Ovary (tissue), 9 donors: ENCODE data around the gene NDUFAF4. TPM values are rescaled to one million over a fixed set of nuclear protein-coding genes. Genes with fewer than 3 reads are reported as not detected.

Experiments
- DNase-seq, 5 donors: peaks; one replicate each; pipeline ENCODE4 v3.0.0-alpha.2; 2019 to 2020
- H3K27ac ChIP-seq, 2 donors: fragments of 200-600 bp; one replicate each; pipeline versions ENCODE4 v1.5.1 to v1.8.0; 2019 to 2022
- H3K27me3 ChIP-seq: fragments of 200-600 bp; one replicate; pipeline ENCODE4 v1.8.0; 2022
- H3K36me3 ChIP-seq: fragments of 200-600 bp; sonication (generic); one replicate; pipeline ENCODE4 v1.5.1; 2019
- H3K4me1 ChIP-seq: one replicate; pipeline ENCODE4 v1.8.1; 2013; ENCODE audit warnings: mild to moderate bottlenecking, moderate library complexity; ENCODE audit not compliant: insufficient read depth
- H3K4me3 ChIP-seq: fragments of 200-600 bp; sonication (generic); one replicate; pipeline ENCODE4 v1.5.1; 2017
- H3K9me3 ChIP-seq, 2 donors: fragments of 200-600 bp in 1 of 2; sonication (generic) in 1 of 2; one replicate each; pipeline versions ENCODE4 v1.5.1 to v1.8.1; 2013 to 2019; ENCODE audit warnings: mild to moderate bottlenecking in 1 of 2, moderate library complexity in 1 of 2
- CTCF ChIP-seq, 3 donors: fragments of 450-650 bp in 2 of 3; fragments of 200-600 bp in 1 of 3; IDR thresholded peaks; one replicate each; pipeline versions ENCODE4 v1.5.1 to v1.8.0; 2016 to 2022; ENCODE audit warnings: antibody characterized with exemption in 3 of 3, mild to moderate bottlenecking in 1 of 3
- EP300 ChIP-seq: sonication (generic); formaldehyde crosslinking; IDR thresholded peaks from one replicate; pipeline ENCODE4 v1.6.1; 2017; ENCODE audit warnings: antibody characterized with exemption
- POLR2A ChIP-seq: fragments of 450-650 bp; IDR thresholded peaks from one replicate; pipeline ENCODE4 v1.6.1; 2017; ENCODE audit warnings: antibody characterized with exemption, mild to moderate bottlenecking, moderate library complexity
- WGBS, 3 donors: extraction: QIAGEN DNeasy Blood & Tissue Kit in 1 of 3; methylation state at CpG; one replicate each; pipeline versions ENCODE4 v1.1.5 to v1.1.7; 2013 to 2017; 5-methylcytosine and 5-hydroxymethylcytosine counted together
- intact Hi-C, 4 donors: fragments of 100-400 bp; cut with DNase I; formaldehyde crosslinking; loops; one replicate each; pipeline versions ENCODE4 v1.11.0 to v1.15.1; 2022 to 2023
- polyA plus RNA-seq, 2 donors: library from polyadenylated mRNA; stranded (reverse); fragments of 200-250 nt in 1 of 2; fragments of 350-450 nt in 1 of 2; fragmentation: Illumina TruSeq in 1 of 2; extraction: RNeasy Lipid Tissue Mini Kit (QIAGEN cat#74804) in 1 of 2; gene quantifications; one replicate each; pipeline ENCODE4 v1.2.3, GENCODE V29; 2013 to 2014
- total RNA-seq, 7 donors: library from RNA; depleted of rRNA in 2 of 7; stranded (reverse); fragments of >200 nt in 2 of 7; fragmentation: NEBNext Ultra II Directional in 3 of 7; extraction: Animal tissue kit (Norgen Biotek cat#: 25700) in 3 of 7; gene quantifications; one replicate each; pipeline versions ENCODE4 v1.1.0 to v1.2.4, GENCODE V29; 2016 to 2023
- donor health status: DM: no; HTN: no; CAD: no; lungs with moderate emphysema.
- donor health status: DM: no; HTN: no; CAD: no.
- donor health status: Bipolar disorder and iron deficiency.
- donor health status: DM: yes; HTN: yes; CAD: no.
- donor health status: DM: no; HTN: no; CAD: no.
- donor health status: DM: yes; HTN: yes; CAD: no.

The NDUFAF4 gene
- total and polyA plus RNA-seq, 9 donors = 10.3 to 35.5 (median 18.2) TPM

GRCh38 chr6:96929741-96930140, 32.0 kb upstream of the NDUFAF4 start:
- intact Hi-C loops = no loop called here
- WGBS, 3 donors = 29 to 32% (median 31%) methylated on average over 2 of the region's 2 CpGs
- H3K36me3 ChIP-seq = no peaks in the 10 kb centered on the region

GRCh38 chr6:96927660-96928059, 30.0 kb upstream of the NDUFAF4 start:
- no peaks in the 10 kb centered on the region for H3K9me3 ChIP-seq
- no peak overlapping the region for H3K4me3 ChIP-seq
- H3K27me3 ChIP-seq = no peaks in the 10 kb centered on the region
- no peak overlapping the region for H3K27ac ChIP-seq
- DNase-seq = no peak
- H3K4me1 ChIP-seq = no peaks in the 10 kb centered on the region
- TF ChIP-seq EP300 (no peak), POLR2A (no peak), CTCF (IDR thresholded peaks at IDR 0.05) (no peak)
- WGBS, 3 donors = 91 to 96% (median 93%) methylated on average over 4 of the region's 4 CpGs
- intact Hi-C loops = no loop called here
- no peaks in the 10 kb centered on the region for H3K36me3 ChIP-seq

More at GRCh38 chr6:96929741-96930140, 32.0 kb upstream of the NDUFAF4 start:
- no peaks in the 10 kb centered on the region for H3K27me3 ChIP-seq
- H3K4me1 ChIP-seq = no peaks in the 10 kb centered on the region
- no peak for DNase-seq
- TF ChIP-seq POLR2A = no peak
- TF ChIP-seq EP300 = no peak
- no peak for TF ChIP-seq CTCF (IDR thresholded peaks at IDR 0.05)
- H3K9me3 ChIP-seq = no peaks in the 10 kb centered on the region
- H3K27ac ChIP-seq = no peak overlapping the region
- H3K4me3 ChIP-seq = no peak overlapping the region

GRCh38 chr6:96926425-96926824, 28.7 kb upstream of the NDUFAF4 start:
- intact Hi-C loops = no loop called here

GRCh38 chr6:96925290-96925687, 27.6 kb upstream of the NDUFAF4 start:
- H3K27ac ChIP-seq = no peak overlapping the region
- no peak for TF ChIP-seq EP300
- TF ChIP-seq CTCF (IDR thresholded peaks at IDR 0.05) = no peak
- TF ChIP-seq POLR2A = no peak
- intact Hi-C loops = no loop called here

More at GRCh38 chr6:96926425-96926824, 28.7 kb upstream of the NDUFAF4 start:
- Histone ChIP-seq H3K27me3 (no peaks in the 10 kb centered on the region), H3K9me3 (no peaks in the 10 kb centered on the region), H3K4me1 (no peaks in the 10 kb centered on the region), H3K27ac (no peak overlapping the region), H3K36me3 (no peaks in the 10 kb centered on the region), H3K4me3 (no peak overlapping the region)
- 21 to 34% (median 21%) methylated on average over 3 of the region's 3 CpGs for WGBS, 3 donors
- no peak for TF ChIP-seq CTCF (IDR thresholded peaks at IDR 0.05)
- TF ChIP-seq EP300 = no peak
- TF ChIP-seq POLR2A = no peak
- no peak for DNase-seq

More at GRCh38 chr6:96925290-96925687, 27.6 kb upstream of the NDUFAF4 start:
- H3K9me3 ChIP-seq = no peaks in the 10 kb centered on the region
- peak overlapping the region; percentile 69 for H3K4me3 ChIP-seq
- no peak for DNase-seq
- 18 to 29% (median 21%) methylated on average over 8 of the region's 8 CpGs for WGBS, 3 donors
- no peaks in the 10 kb centered on the region for H3K4me1 ChIP-seq
- H3K36me3 ChIP-seq = no peaks in the 10 kb centered on the region
- H3K27me3 ChIP-seq = no peaks in the 10 kb centered on the region
